ENCODE measurements around the gene CUEDC1. TPM values are rescaled to one million over a fixed set of nuclear protein-coding genes. Genes with fewer than 3 reads are reported as not detected.

The CUEDC1 gene
- total and polyA plus RNA-seq, 2 of the 4 experiments (the other 2 are of a cell fraction) = 4.1 to 21.2 TPM

GRCh38 chr17:57953705-57954396 lies 1.4 kb downstream of the CUEDC1 start (continued):
- TF ChIP-seq CTCF (conservative IDR thresholded peaks at IDR 0.05; ENCODE audit: low read depth, low read length) = no peak
- TF ChIP-seq MAFK (IDR thresholded peaks at IDR 0.05; ENCODE audit: low read depth, low read length) = no peak

- peak overlapping the region; percentile 92 for H3K4ac ChIP-seq (ENCODE audit: low read depth, low read length)
- ATAC-seq (ENCODE audit: low read depth) (no peak), DNase-seq (no peak)
- peaks cover 23 to 59% of the 10 kb centered on the region in 2 experiments for H3K79me1 ChIP-seq (ENCODE audit: low read depth in 1 of 2, low read length in 2 of 2)
- dilution Hi-C loops (cut with HindIII; ENCODE audit: low sequenced_read_pairs, unreplicated experiment) = no loop called here
- no CpG with 5 or more reads among the region's 1 CpG for WGBS, 2 experiments (ENCODE audit: extremely low coverage in 2 of 2, insufficient read length in 1 of 2)
- H2BK15ac ChIP-seq (ENCODE audit: low read depth, low read length) = peak overlapping the region; percentile 54; the same call in 1 of the 3 replicates
- in situ Hi-C loops (cut with MboI; ENCODE audit: low sequenced_read_pairs) = no loop called here
- intact Hi-C loops (cut with micrococcal nuclease) = no loop called here
- peak overlapping the region; percentile 68; the same call in 1 of the 2 replicates for H4K91ac ChIP-seq (ENCODE audit: insufficient read depth, low read depth, low read length)
- no peak overlapping the region for H3K4me2 ChIP-seq (ENCODE audit: low read depth, low read length)
- no peaks in the 10 kb centered on the region for H3K36me3 ChIP-seq (ENCODE audit: control insufficient read depth, insufficient read depth, low read length)
- H3K56ac ChIP-seq (ENCODE audit: extremely low read depth, insufficient read depth, low read length) = no peak overlapping the region
- no TSS peak for BruUV-seq (replicated peaks)
- no peak overlapping the region for H2BK5ac ChIP-seq (ENCODE audit: low read depth, low read length, poor library complexity, severe bottlenecking)
- no peak overlapping the region for H4K5ac ChIP-seq (ENCODE audit: low read depth, low read length)
- H3K9me1 ChIP-seq (ENCODE audit: insufficient read depth, low read length) = peaks cover 31% of the 10 kb centered on the region
- H2BK20ac ChIP-seq (ENCODE audit: low read depth, low read length) = peak overlapping the region; percentile 83
- H2BK120ac ChIP-seq (ENCODE audit: low read depth, low read length) = peak overlapping the region; percentile 68; the same call in 1 of the 2 replicates
- POLR2A ChIA-PET (ENCODE audit: unreplicated experiment) = interaction anchor here (0.9 kb wide), 1 partner anchor 30 kb away, joined by 3 read pairs; no protein-coding TSS in a partner anchor
- no peak overlapping the region for H3K18ac ChIP-seq (ENCODE audit: low read depth, low read length)
- H2AK9ac ChIP-seq (replicated peaks; ENCODE audit: low read depth, low read length, poor library complexity) = peak overlapping the region; percentile 70
- H3K27me3 ChIP-seq (ENCODE audit: control insufficient read depth, insufficient read depth, low read length) = no peaks in the 10 kb centered on the region
- H4K8ac ChIP-seq (ENCODE audit: low read depth in 2 of 2, low read length in 2 of 2) = peak overlapping the region in 1 of 2 experiments; percentile 82; a peak in 1 of 4 replicates
- H3K27ac ChIP-seq (ENCODE audit: insufficient read depth, low read length) = no peak overlapping the region
- H3K14ac ChIP-seq (replicated peaks; ENCODE audit: low read depth, low read length) = peak overlapping the region; percentile 96; the same call in 1 of the 2 replicates
- no peaks in the 10 kb centered on the region for H3K9me3 ChIP-seq (ENCODE audit: control insufficient read depth, insufficient read depth, low read length)
- H3K4me1 ChIP-seq (ENCODE audit: control insufficient read depth, insufficient read depth, low read length) = peaks cover 37% of the 10 kb centered on the region
- CTCF ChIA-PET = interaction anchor here (0.6 to 1.2 kb wide), 4 partner anchors 30 to 96 kb away, joined by 3 to 5 read pairs (median 4); no protein-coding TSS in a partner anchor
- no peak overlapping the region for H3K9ac ChIP-seq (ENCODE audit: low read depth, low read length)
- H3K23ac ChIP-seq (ENCODE audit: low read depth, low read length) = peak overlapping the region; percentile 92
- no peak overlapping the region for H2AFZ ChIP-seq (replicated peaks; ENCODE audit: low read length, poor library complexity)
- 0 out of 2 replicates have a peak, but pooled peaks cover 3% of the 10 kb centered on the region for H4K20me1 ChIP-seq (ENCODE audit: insufficient read depth, low read length)
- no peak overlapping the region for H3K4me3 ChIP-seq (ENCODE audit: insufficient read depth, low read depth, low read length)
- H2AK5ac ChIP-seq (ENCODE audit: low read depth, low read length) = peak overlapping the region; percentile 85
- no peak for TF ChIP-seq CHD1 (IDR thresholded peaks at IDR 0.05; ENCODE audit: low read depth, low read length)
- TF ChIP-seq MAFK (IDR thresholded peaks at IDR 0.05; ENCODE audit: low read depth, low read length) = no peak
- no peak for TF ChIP-seq ELK1 (IDR thresholded peaks at IDR 0.05; ENCODE audit: borderline replicate concordance, low read depth, low read length)
- TF ChIP-seq MAZ (IDR thresholded peaks at IDR 0.05; ENCODE audit: borderline replicate concordance, low read depth, low read length) = no peak
- TF ChIP-seq RFX5 (IDR thresholded peaks at IDR 0.05; ENCODE audit: low read depth, low read length) = no peak
- no peak for TF ChIP-seq FOS (IDR thresholded peaks at IDR 0.05; ENCODE audit: low read depth, low read length)
- TF ChIP-seq POLR2A (IDR thresholded peaks at IDR 0.05; ENCODE audit: low read depth, low read length) = no peak
- no peak for TF ChIP-seq MXI1 (IDR thresholded peaks at IDR 0.05; ENCODE audit: borderline replicate concordance, low read depth, low read length)
- TF ChIP-seq NFE2L2 (IDR thresholded peaks at IDR 0.05; ENCODE audit: low read depth, low read length) = no peak
- TF ChIP-seq RCOR1 (IDR thresholded peaks at IDR 0.05; ENCODE audit: insufficient replicate concordance, low read length) = no peak
- TF ChIP-seq CEBPB (IDR thresholded peaks at IDR 0.05; ENCODE audit: low read depth, low read length) = no peak
- TF ChIP-seq BHLHE40 (IDR thresholded peaks at IDR 0.05; ENCODE audit: low read depth, low read length) = no peak
- TF ChIP-seq SMC3 (IDR thresholded peaks at IDR 0.05; ENCODE audit: low read depth, low read length) = no peak
Measured at GRCh38 chr17:57953219-57953618, 2.0 kb downstream of the CUEDC1 start.

All from IMR-90 (cell line).